C4-2B (cell line): ENCODE measurements around the gene SSC5D.

Experiments
- ZFX ChIP-seq: fragments of 450-650 bp; IDR thresholded peaks from 2 replicates; pipeline ENCODE4 v1.6.1; 2017
- TF ChIP-seq, protein P1 (sequence below): fragments of 450-650 bp; conservative IDR thresholded peaks from 2 replicates; pipeline ENCODE4 v1.5.1; 2017; ENCODE audit warnings: mild to moderate bottlenecking

- TF ChIP-seq, protein P1, sequence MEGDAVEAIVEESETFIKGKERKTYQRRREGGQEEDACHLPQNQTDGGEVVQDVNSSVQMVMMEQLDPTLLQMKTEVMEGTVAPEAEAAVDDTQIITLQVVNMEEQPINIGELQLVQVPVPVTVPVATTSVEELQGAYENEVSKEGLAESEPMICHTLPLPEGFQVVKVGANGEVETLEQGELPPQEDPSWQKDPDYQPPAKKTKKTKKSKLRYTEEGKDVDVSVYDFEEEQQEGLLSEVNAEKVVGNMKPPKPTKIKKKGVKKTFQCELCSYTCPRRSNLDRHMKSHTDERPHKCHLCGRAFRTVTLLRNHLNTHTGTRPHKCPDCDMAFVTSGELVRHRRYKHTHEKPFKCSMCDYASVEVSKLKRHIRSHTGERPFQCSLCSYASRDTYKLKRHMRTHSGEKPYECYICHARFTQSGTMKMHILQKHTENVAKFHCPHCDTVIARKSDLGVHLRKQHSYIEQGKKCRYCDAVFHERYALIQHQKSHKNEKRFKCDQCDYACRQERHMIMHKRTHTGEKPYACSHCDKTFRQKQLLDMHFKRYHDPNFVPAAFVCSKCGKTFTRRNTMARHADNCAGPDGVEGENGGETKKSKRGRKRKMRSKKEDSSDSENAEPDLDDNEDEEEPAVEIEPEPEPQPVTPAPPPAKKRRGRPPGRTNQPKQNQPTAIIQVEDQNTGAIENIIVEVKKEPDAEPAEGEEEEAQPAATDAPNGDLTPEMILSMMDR = no peak
- TF ChIP-seq ZFX = no peak
These were observed 31.4 kb downstream of the SSC5D start for GRCh38 chr19:55519451-55520311.
